OCI-LY1 (cell line): ENCODE results near the gene PLAAT4.

Experiments
- EZH2 ChIP-seq: fragments of 200-600 bp; sonication (generic), shearing (Covaris generic); IDR thresholded peaks from 2 replicates; pipeline ENCODE4 v1.8.0; 2017; ENCODE audit warnings: borderline replicate concordance, mixed run types, mild to moderate bottlenecking, antibody characterized with exemption, low read length, moderate library complexity, mixed read lengths
- TF ChIP-seq, protein P1 (sequence below): fragments of 200-600 bp; sonication (generic), shearing (Covaris generic); IDR thresholded peaks from 2 replicates; pipeline ENCODE4 v1.5.1; 2017; ENCODE audit warnings: mild to moderate bottlenecking, antibody characterized with exemption, low read length, moderate library complexity, mixed read lengths

- TF ChIP-seq, protein P1, sequence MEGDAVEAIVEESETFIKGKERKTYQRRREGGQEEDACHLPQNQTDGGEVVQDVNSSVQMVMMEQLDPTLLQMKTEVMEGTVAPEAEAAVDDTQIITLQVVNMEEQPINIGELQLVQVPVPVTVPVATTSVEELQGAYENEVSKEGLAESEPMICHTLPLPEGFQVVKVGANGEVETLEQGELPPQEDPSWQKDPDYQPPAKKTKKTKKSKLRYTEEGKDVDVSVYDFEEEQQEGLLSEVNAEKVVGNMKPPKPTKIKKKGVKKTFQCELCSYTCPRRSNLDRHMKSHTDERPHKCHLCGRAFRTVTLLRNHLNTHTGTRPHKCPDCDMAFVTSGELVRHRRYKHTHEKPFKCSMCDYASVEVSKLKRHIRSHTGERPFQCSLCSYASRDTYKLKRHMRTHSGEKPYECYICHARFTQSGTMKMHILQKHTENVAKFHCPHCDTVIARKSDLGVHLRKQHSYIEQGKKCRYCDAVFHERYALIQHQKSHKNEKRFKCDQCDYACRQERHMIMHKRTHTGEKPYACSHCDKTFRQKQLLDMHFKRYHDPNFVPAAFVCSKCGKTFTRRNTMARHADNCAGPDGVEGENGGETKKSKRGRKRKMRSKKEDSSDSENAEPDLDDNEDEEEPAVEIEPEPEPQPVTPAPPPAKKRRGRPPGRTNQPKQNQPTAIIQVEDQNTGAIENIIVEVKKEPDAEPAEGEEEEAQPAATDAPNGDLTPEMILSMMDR, result no peak
- no peak for TF ChIP-seq EZH2
These were observed 13.5 kb upstream of the PLAAT4 start for GRCh38 chr11:63523151-63523550.
